Dedifferentiated amniotic fluid mesenchymal stem cell (primary cell): ENCODE data around the gene PTPN9.
"Not testable (repeated sequence)": the region's sequence is repeated elsewhere in the genome, so short reads cannot be mapped to it uniquely, and the experiment has no call there.

Source experiments
- DNase-seq: peaks from one replicate; pipeline ENCODE4 v3.0.0-alpha.2; 2016; ENCODE audit errors: extremely low spot score

The PTPN9 gene

GRCh38 chr15:75454471-75455378 lies 124.4 kb downstream of the PTPN9 start:
- DNase-seq = no peak

DNA sequence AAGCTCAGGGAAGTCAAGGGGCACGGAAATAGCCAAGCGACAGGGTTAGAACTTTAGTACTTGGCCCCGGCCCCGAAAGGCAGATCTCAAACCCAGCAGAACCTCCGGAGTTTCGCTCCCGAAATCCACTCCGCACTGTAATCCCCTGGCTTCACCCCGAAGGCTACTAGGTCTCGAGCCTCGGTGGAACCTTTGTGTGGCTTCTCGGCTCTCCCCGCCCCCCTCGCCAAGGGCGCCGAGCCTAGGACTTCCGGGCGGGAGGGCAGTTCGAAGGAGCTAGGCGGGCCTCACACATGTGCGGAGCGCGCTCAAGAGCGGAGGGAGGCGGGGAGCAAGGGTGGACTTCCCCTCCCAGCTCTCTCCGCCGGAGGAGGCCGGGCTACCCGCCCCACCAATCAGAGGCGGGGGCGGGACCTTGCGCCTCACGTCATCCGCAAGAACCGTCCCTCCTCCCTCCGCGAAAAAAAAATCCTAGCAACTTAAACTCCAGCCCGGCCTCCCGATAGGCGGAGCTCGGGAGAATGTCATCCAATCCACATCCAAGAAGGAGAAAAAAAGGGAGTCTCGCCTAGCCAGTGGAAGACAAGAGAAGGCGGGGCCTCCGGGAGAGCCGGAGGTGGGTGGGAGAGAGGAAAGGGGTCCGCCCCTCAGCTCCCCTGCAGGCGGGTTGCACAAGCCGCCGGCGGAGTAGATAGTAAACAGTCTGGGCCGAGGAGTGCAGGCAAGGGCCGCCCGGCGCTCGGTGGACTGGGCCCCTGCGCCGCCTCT lies 125.2 kb downstream of the PTPN9 start:
- DNase-seq = peak; percentile 100

DNA sequence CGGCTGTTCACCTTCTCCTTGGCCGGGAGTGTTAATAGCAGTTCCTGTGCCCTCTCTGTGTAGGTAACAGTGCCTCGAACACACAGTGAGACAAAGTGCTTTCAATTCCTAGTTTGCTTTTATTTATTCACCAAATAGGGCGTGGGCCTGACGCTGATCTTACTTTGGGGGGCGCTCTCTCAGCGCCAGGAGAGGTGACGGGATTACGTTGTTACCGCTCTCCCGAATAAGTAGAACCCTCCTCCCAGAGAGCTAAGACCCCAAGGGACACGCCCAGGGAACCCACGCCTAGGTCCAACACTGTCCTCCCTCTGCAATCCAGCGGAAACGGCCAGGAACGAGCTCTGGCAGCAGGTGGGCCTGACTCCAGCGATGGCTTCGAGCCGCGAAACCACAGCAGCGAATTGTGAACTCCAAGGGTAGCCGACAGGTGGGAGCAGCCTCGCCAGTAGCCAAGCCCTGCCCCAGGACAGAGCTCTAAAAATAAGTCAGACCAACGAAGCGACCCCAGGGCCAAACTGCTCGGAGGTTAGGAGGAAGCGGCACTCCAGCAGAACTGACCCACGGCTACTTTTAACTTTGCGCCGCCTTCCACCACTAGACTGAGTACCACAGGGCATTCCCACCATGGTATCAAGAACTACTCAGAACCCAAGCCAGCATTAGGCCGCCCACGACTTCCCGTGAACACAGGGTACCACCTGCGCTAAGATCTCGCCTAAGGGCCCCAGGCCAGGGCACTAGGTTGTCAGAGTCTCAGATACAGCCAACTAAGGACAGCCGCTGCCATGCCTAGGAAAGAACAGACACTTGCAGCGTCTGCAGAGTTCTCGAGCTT lies 126.0 kb downstream of the PTPN9 start:
- no peak for DNase-seq

- DNase-seq = peak; percentile 72
Observed at GRCh38 chr15:75452364-75452864, 126.7 kb downstream of the PTPN9 start.

GRCh38 chr15:75451674-75452363 lies 127.3 kb downstream of the PTPN9 start, which contains the start of gene SIN3A:
SIN3A (minus strand) TSS chr15:75451690; CDS start chr15:75430375, 21,315 bp downstream.
- peak; percentile 100 for DNase-seq

- DNase-seq = no peak
Observed at GRCh38 chr15:75451202-75451673, 127.9 kb downstream of the PTPN9 start.

- peak; percentile 96 for DNase-seq
Observed at GRCh38 chr15:75450307-75451201, 128.6 kb downstream of the PTPN9 start.

DNA sequence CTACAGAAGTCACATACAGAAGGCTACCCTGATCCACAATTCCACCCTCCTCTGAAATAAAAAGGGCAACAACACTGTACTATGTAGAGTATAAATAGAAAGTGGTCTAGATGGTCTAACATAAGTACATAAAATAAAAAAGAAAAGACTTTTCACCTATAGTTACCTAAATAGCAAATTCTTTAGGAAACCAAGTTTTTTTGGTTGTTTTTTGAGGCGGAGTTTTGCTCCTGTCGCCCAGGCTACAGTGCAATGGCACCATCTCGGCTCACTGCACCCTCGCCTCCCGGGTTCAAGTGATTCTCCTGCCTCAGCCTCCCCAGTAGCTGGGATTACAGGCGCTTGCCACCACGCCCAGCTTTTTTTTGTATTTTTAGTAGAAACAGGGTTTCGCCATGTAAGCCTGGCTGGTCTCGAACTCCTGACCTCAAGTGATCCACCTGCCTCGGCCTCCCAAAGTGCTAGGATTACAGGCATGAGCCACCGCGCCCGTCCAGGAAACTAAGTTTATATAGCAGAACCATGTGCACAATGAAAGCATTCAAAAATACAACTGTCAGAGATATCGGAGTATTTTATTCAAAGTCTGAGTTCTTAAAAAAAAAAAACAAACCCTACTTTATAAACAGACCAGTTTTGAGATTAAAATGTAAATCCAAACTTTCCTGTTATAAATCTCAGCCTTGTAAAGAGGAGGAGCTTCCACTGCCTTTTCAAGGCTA lies 129.4 kb downstream of the PTPN9 start:
- no peak for DNase-seq

DNA sequence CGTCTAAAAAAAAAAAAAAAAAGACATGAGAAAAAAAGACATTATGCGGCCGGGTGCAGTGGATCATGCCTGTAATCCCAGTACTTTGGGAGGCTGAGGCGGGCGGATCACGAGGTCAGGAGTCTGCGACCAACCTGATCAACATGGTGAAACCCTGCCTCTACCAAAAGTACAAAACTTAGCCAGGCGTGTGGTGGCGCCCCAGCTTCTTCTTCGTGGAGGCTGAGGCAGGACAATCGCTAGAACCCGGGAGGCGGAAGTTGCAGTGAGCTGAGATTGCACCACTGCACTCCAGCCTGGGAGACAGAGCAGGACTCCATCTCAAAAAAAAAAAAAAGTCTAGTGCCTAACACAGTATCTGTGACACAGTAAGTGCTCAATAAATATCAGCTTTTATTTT lies 130.9 kb downstream of the PTPN9 start:
- not testable (repeated sequence) for DNase-seq

- DNase-seq = no peak
Observed at GRCh38 chr15:75446151-75446550, 133.0 kb downstream of the PTPN9 start.

- DNase-seq = not testable (repeated sequence)
Observed at GRCh38 chr15:75445324-75445723, 133.8 kb downstream of the PTPN9 start.

DNA sequence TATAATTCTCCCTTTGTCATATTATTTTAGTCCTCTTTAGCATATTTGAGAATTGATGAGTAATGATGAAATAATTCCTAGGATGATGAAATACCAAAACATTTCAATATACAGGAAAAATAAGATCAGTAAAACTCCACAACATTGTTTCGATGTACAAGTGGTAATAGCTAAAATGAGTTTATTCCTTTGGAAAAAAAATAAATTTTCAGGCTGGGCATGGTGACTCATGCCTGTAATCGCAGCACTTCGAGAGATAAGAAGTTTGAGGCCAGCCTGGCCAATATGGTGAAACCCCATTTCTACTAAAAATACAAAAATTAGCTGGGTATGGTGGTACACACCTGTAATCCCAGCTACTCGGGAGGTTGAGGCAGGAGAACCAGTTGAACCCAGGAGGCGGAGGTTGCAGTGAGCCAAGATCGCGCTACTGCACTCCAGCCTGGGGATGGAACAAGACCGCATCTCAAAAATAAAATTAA lies 135.1 kb downstream of the PTPN9 start:
- peak; percentile 69 for DNase-seq

GRCh38 chr15:75437721-75438120 lies 141.4 kb downstream of the PTPN9 start:
- DNase-seq = no peak

DNA sequence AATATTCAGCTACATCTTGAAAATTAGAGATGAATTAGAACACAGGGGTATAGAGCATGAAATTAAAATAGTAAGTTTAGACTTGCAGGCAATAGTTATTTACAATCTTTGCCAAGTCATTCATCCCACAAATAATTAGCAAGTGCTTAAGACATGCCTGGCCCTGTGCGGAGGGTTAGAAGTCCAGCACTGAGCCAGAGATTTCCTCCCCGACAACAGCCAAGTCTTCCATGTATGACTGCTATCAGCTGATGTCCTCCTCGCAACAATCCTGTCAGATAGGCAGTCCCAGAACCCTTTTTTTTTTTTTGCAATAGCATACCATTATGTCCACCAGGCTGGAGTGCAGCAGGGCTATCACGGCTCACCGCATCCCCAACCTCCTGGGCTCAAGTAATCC lies 142.2 kb downstream of the PTPN9 start:
- DNase-seq = no peak

DNA sequence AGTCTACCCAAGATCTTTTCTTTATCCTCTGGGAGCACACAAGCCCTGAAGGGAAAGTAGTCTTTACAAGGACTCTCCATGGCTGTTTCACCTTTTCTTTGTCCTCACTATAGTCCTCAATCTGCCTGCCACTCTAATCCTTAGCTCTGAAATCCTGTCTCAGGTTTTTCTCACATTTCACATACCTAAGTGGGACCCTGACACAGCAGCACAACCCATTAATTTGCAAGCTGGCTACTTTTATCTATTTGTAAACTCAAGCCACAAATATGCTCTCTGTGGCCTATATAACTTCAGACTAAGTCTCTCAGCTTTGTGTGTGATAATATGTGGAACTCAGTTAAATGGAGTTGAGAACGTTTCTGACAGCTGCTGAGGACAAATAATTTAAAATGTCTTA lies 147.4 kb downstream of the PTPN9 start:
- no peak for DNase-seq

DNA sequence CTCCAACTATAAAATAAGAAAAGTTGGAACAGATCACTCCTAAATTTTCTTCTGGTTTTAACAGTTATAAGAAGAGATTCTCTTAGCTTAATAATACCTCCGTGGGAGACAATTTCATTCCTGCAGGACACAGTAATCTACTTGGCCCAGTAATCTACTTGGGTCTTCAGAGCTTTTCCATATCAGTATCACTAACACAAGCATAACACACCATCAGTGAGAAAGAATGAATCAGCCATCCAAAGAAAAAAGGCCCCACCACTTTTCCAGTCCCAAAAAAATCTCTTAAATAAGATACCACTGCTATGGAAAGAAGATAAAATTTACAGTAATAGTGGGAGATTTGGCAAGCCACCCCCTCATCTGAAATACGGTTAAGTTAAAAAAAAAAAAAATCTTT lies 147.8 kb downstream of the PTPN9 start:
- no peak for DNase-seq

- DNase-seq = no peak
Observed at GRCh38 chr15:75430259-75430658, 148.9 kb downstream of the PTPN9 start.

- DNase-seq = no peak
Observed at GRCh38 chr15:75428152-75428551, 151.0 kb downstream of the PTPN9 start.

- no peak for DNase-seq
Observed at GRCh38 chr15:75425966-75426500, 153.1 kb downstream of the PTPN9 start.
